T-helper 2 cell treated with Interferon-gamma antibody and Interleukin-4, amounts not matched to agents 5 μg/mL and 100 μg/mL, for 36 hours (primary cell): ENCODE data around the gene TMX2.
A peak's percentile ranks its signal among the peaks of the same experiment; 100 is the strongest.
"Not testable (repeated sequence)": the region's sequence is repeated elsewhere in the genome, so short reads cannot be mapped to it uniquely, and the experiment has no call there.

Experiments
- DNase-seq: peaks from one replicate; pipeline ENCODE4 v3.0.0; 2021; ENCODE audit warnings: low spot score
- H3K27ac Mint-ChIP-seq: one replicate; pipeline ENCODE4 v1.8.0; 2021; ENCODE audit warnings: mild to moderate bottlenecking, mixed read lengths
- H3K27me3 Mint-ChIP-seq: one replicate; pipeline ENCODE4 v1.8.0; 2021; ENCODE audit warnings: low read depth, mixed read lengths
- H3K36me3 Mint-ChIP-seq: one replicate; pipeline ENCODE4 v1.8.0; 2021; ENCODE audit warnings: low read depth, mixed read lengths
- H3K4me1 Mint-ChIP-seq: one replicate; pipeline ENCODE4 v1.8.0; 2021; ENCODE audit warnings: low read depth, mixed read lengths
- H3K4me3 Mint-ChIP-seq: one replicate; pipeline ENCODE4 v1.8.0; 2022; ENCODE audit warnings: mild to moderate bottlenecking, moderate library complexity, mixed read lengths
- H3K9me3 Mint-ChIP-seq: one replicate; pipeline ENCODE4 v1.8.0; 2021; ENCODE audit warnings: mixed read lengths

Gene TMX2, protein sequence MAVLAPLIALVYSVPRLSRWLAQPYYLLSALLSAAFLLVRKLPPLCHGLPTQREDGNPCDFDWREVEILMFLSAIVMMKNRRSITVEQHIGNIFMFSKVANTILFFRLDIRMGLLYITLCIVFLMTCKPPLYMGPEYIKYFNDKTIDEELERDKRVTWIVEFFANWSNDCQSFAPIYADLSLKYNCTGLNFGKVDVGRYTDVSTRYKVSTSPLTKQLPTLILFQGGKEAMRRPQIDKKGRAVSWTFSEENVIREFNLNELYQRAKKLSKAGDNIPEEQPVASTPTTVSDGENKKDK

DNA sequence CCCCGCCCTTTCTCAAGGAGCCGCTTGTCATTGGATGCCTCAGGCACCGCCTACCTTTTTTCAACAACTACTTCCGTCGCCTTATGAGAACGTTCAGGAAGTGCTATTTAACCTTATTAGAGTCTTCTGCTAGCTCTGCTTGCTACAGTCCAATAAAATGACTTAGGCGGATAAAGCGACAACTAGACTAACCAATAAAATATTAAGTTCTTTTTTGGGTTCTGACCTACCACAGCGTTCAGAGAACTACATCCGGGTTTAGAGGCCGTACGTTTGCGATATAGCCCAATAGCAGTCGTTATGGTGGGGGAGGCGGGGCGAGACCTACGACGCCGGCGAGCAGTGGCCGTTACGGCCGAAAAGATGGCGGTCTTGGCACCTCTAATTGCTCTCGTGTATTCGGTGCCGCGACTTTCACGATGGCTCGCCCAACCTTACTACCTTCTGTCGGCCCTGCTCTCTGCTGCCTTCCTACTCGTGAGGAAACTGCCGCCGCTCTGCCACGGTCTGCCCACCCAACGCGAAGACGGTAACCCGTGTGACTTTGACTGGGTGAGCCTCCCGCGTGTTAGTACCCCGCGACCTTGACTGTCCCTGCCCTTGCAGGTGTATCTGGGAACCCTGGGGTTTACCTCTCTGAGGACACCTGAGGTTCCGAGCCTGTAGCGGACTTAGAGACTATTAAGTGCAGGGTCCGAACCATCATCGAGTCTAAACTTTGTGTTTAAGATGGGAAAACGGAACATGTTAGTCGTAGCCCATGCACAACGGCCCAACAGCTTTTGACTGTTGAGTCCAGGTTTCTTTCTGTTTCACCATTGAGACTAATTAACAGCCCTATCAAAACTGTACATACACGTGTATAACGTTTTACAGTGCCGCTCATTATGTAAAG lies at the start of gene TMX2:
Gene TMX2, plus strand, starts transcription at position 338 of the 895 bp plus-strand sequence. Its CDS starts 26 bp downstream, at position 364.
- Mint-ChIP-seq H3K27ac (peak within 1 kb of the TSS; percentile 98), H3K9me3 (no peaks in the 10 kb centered on the region), H3K4me3 (peak within 1 kb of the TSS; percentile 98), H3K27me3 (no peaks in the 10 kb centered on the region), H3K4me1 (peaks cover 35% of the 10 kb centered on the region), H3K36me3 (peaks cover 19% of the 10 kb centered on the region)
- peak; percentile 91 for DNase-seq

DNA sequence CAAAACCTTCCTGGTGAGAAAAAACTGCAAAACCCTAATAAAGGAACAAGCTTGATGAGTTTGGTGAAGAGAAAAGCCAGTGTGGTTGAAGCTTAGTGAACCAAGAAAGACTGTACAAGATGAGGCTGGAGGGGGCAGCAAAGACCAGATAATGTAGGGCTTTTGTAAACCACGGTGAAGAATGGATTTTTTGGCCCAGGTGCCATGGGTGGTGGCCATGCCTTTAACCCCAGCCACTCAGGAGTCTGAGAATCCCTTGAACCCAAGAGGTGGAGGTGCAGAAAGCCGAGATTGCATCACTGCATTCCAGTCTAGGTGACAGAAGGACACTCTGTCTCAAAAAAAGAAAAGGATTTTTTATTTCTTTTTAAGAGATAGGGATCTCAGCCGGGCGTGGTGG lies 49.5 kb upstream of the TMX2 start:
- H3K4me3 Mint-ChIP-seq: no peak overlapping the region
- H3K9me3 Mint-ChIP-seq: no peaks in the 10 kb centered on the region
- H3K4me1 Mint-ChIP-seq: peaks cover 17% of the 10 kb centered on the region
- no peak for DNase-seq
- no peaks in the 10 kb centered on the region for H3K27me3 Mint-ChIP-seq
- H3K36me3 Mint-ChIP-seq: peaks cover 30% of the 10 kb centered on the region
- no peak overlapping the region for H3K27ac Mint-ChIP-seq

DNA sequence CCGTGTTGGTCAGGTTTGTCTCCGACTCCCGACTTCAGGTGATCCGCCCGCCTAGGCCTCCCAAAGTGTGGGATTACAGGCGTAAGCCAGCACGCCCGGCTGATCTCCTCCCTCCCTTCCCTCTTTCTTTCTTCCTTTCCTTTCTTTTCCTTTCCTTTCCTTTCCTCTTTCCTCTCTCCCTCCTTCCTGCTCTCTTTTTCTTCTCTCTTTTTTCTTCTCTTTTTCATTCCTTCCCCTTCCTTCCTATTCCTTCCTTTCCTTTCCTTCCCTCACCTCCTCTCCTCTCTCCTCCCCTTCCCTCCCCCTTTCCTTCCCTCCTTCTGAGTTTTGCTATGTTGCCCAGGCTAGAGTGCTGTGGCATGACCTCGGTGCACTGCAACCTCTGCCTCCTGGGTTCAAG lies 48.4 kb upstream of the TMX2 start:
- Mint-ChIP-seq H3K9me3 (no peaks in the 10 kb centered on the region), H3K27me3 (no peaks in the 10 kb centered on the region), H3K36me3 (peaks cover 28% of the 10 kb centered on the region), H3K4me3 (no peak overlapping the region), H3K4me1 (peaks cover 15% of the 10 kb centered on the region), H3K27ac (no peak overlapping the region)
- no peak for DNase-seq

DNA sequence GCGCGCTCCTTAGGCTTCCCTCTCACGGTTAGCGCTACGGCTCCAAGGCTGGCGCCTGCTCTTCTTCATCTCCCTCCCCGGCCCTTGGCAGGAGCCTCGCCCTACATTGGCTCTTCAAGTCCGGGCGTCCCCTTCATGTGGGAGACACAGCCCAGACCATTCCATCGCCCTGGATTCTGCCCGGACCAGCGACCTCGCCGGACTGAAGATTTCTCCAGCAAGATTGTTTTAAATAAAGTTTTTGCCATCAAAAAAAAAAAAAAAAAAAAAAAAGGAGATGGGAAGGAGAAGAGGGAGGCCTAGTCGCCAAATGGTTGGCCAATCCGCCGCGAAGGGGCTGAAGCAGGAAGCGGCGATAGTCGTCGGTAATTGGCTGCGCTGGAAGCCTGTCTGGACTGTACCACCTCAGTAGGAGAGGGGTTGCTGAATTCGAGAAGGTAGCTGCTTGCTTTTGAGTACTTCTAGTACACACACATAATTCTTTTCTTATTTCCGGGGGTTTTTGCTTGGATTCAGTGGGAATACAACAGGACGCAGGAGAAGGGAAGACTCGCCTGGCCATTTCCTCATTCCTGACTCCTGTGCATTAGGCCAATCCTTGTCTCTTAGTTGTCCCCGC lies 45.2 kb upstream of the TMX2 start:
- Mint-ChIP-seq H3K9me3 (no peaks in the 10 kb centered on the region), H3K4me3 (peak overlapping the region; percentile 89), H3K27ac (peak overlapping the region; percentile 98), H3K36me3 (peaks cover 9% of the 10 kb centered on the region), H3K27me3 (no peaks in the 10 kb centered on the region), H3K4me1 (peaks cover 18% of the 10 kb centered on the region)
- DNase-seq: peak; percentile 92

DNA sequence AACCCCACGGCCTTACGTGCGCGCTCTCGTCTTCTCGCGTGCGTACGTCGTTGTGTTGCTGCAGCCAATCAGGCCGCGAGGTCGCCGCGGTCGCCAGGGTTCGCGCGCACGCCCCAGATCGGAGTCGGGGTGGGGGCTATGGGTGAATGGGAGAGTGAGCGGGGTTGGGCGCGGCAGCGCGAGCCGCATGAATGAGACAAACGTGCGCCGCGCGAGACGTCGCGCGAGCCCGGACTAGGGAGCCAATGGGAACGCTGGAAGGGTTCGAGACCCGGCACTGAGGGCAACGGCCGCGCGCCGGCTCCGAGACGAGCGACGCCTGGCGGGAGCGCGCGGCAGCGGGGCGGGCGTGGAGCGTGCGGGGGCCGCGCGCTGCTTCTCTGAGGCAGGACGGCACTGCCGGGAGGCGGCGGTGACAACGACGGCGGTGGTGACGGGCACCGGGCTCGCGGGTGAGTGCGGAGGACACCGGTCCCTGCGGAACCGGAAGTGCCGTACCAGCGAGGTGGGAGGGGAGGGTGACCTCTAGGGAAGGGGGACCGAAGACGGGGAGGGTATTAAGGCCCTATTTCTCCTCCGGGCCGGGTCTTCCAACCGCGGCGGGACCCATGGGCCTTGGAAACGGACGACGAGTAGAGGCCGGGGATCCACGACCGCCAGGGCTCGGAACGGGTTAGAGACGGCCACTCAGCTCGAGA lies 44.5 kb upstream of the TMX2 start, which contains the start of gene ZDHHC5:
Gene ZDHHC5, plus strand, starts transcription at position 379 of the 698 bp plus-strand sequence. CDS start 4,977 bp downstream, outside the sequence.
- H3K27ac Mint-ChIP-seq: peak within 1 kb of the TSS; percentile 98
- peak within 1 kb of the TSS; percentile 89 for H3K4me3 Mint-ChIP-seq
- peaks cover 19% of the 10 kb centered on the region for H3K4me1 Mint-ChIP-seq
- no peaks in the 10 kb centered on the region for H3K27me3 Mint-ChIP-seq
- H3K36me3 Mint-ChIP-seq: peaks cover 9% of the 10 kb centered on the region
- peak; percentile 100 for DNase-seq
- no peaks in the 10 kb centered on the region for H3K9me3 Mint-ChIP-seq

DNA sequence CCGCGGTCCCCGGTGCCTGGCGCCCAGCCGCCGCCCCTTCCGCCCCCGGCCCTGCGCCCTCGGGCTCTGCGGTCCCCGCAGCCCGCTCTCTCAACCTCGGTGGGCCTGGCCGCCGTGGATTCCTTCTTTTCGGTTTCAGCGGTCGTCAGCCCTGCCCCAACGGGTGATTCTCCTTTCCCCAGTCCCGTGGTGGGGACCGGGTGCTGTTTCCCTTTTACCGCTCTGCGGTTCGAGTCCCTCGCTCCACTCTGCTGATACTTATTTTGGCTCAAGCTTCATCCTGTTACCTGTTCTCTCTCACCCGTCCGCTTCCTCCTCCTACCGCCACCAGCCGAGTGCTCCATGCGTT lies 44.0 kb upstream of the TMX2 start:
- H3K27me3 Mint-ChIP-seq: no peaks in the 10 kb centered on the region
- no peaks in the 10 kb centered on the region for H3K9me3 Mint-ChIP-seq
- peak overlapping the region; percentile 98 for H3K27ac Mint-ChIP-seq
- no peak for DNase-seq
- peaks cover 23% of the 10 kb centered on the region for H3K4me1 Mint-ChIP-seq
- peak overlapping the region; percentile 89 for H3K4me3 Mint-ChIP-seq
- H3K36me3 Mint-ChIP-seq: peaks cover 14% of the 10 kb centered on the region

DNA sequence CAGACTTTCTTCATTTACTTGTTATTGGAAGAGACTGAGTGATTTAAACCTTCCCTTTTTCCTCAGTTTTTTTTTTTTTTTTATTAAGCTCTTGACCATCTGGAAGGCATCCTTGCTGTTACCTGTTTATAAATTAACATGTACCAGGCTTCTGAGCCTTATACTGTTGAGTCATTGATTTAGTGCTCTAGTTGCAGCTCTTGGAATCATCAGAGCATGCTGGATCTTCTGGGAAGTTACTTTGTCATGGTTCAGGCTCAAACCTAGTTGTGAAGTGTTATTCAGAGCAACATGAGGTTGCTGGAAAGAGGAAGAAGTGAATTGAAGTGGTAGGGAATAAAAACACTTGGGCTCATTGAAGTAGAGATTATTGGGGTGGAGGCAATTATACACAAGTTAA lies 38.1 kb upstream of the TMX2 start:
- Mint-ChIP-seq H3K4me1 (peaks cover 35% of the 10 kb centered on the region), H3K27me3 (no peaks in the 10 kb centered on the region), H3K36me3 (peaks cover 49% of the 10 kb centered on the region), H3K4me3 (no peak overlapping the region), H3K9me3 (no peaks in the 10 kb centered on the region), H3K27ac (no peak overlapping the region)
- no peak for DNase-seq

DNA sequence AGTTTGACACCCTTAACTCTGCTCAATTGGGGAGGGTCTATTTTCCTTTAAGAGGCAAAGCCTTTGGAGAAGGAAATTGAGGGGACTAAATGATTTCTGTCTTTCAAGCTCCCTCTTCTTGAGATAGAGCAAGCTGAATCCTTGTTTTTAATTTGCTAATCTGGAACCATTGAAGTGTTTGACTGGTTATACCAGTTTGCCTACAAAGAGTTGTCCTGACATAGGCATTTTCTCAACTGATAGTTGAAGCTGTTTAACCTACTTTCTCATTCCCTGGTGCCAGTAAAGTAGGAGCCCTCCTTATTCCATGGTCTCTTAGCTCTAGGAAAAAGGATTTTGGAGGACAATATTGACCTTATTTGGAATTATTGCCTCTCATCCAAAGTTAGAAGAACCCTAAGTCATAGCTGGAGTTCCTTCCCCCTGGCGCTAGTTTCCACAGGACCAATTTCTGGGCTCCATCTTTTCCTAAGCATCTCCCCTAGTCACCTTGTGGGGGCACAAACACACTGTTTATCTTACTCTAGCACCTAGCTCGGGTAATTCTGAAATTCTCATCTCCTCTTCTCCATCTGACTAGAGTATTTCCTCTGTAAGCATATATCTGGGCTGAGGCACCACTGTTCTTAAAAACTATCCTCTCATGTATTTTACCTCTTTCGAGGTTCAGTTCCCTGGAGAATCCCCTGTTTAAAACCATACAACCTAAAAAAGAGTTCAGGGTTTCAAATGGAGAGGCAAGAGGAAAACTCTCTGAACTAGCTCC lies 37.0 kb upstream of the TMX2 start:
- Mint-ChIP-seq H3K36me3 (peaks cover 49% of the 10 kb centered on the region), H3K9me3 (no peaks in the 10 kb centered on the region), H3K27ac (no peak overlapping the region), H3K4me1 (peaks cover 41% of the 10 kb centered on the region), H3K27me3 (no peaks in the 10 kb centered on the region), H3K4me3 (no peak overlapping the region)
- DNase-seq: no peak

DNA sequence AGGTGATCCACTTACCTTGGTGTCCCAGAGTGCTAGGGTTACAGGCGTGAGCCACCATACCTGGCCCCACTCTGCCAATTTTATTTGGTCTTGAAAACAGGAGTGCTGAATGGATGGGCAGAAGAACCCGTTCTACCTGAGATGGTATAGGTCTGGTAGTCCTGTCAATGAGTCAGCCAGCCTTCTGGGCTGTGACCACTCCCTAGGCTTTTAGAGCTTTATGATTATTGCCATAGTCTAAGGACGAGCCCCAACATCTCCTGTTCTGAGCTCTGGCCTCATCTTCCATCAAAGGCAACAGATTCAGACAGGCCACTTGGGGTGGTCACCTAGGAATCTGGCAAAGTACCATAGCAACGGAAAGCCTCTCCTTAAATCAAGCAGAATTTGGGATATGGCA lies 33.0 kb upstream of the TMX2 start:
- Mint-ChIP-seq H3K36me3 (peaks cover 62% of the 10 kb centered on the region), H3K27me3 (no peaks in the 10 kb centered on the region), H3K9me3 (no peaks in the 10 kb centered on the region), H3K4me3 (no peak overlapping the region), H3K4me1 (peaks cover 41% of the 10 kb centered on the region), H3K27ac (no peak overlapping the region)
- DNase-seq: no peak

DNA sequence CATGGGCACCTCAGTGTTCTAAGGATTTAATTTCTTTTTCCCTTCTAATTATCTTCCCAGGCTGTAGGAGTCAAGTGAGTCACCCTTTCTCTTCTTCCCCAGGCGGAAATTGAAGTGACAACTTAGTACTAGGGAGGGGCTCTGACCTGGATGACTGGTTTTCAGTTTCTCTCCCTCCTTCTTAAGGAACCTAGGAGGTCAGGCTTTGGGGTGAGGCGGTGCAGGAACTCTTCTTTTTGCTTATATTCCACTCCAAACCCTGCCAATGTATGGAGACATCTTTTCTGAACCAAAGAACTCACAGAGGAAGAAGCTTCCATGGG lies 31.9 kb upstream of the TMX2 start:
- H3K9me3 Mint-ChIP-seq: no peaks in the 10 kb centered on the region
- H3K4me1 Mint-ChIP-seq: peaks cover 39% of the 10 kb centered on the region
- no peak overlapping the region for H3K4me3 Mint-ChIP-seq
- H3K27ac Mint-ChIP-seq: peak overlapping the region; percentile 3
- peaks cover 62% of the 10 kb centered on the region for H3K36me3 Mint-ChIP-seq
- no peak for DNase-seq
- H3K27me3 Mint-ChIP-seq: no peaks in the 10 kb centered on the region

DNA sequence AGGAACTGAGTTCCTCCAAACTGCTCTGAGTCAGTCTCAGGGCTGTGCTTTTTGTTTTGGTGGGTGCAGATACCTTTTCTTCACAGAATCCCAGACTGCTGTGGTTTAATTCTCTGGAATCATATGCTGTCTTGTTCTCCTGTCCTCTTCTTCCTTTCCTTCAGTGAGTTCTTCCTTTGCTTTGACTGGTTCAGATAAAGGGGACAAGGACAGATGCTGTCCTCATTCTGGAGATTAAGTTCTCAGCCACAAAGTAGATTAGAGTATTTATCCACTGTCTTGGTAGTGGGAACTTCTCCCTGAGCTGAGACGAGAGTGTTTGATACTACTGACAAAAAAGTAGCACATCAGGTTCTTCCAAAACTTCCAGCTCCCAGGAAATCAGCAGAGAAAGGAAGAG lies 31.2 kb upstream of the TMX2 start:
- H3K9me3 Mint-ChIP-seq: no peaks in the 10 kb centered on the region
- H3K4me3 Mint-ChIP-seq: no peak overlapping the region
- peaks cover 32% of the 10 kb centered on the region for H3K4me1 Mint-ChIP-seq
- H3K36me3 Mint-ChIP-seq: peaks cover 59% of the 10 kb centered on the region
- H3K27ac Mint-ChIP-seq: no peak overlapping the region
- DNase-seq: no peak
- H3K27me3 Mint-ChIP-seq: no peaks in the 10 kb centered on the region

DNA sequence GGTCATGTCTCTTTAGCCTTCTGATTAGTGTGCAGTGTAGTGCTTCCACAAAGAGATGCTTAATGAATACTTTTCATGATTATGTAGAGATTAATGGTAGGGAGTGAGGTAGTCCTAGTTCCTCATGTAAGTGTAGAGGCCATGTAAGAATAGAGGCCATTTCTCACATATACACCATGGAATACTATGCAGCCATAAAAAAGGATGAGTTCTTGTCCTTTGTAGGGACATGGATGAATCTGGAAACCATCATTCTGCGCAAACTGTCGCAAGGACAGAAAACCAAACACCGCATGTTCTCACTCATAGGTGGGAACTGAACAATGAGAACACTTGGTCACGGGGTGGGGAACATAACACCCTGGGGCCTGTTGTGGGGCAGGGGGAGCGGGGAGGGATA lies 21.9 kb upstream of the TMX2 start:
- not testable (repeated sequence) for H3K27ac Mint-ChIP-seq

DNA sequence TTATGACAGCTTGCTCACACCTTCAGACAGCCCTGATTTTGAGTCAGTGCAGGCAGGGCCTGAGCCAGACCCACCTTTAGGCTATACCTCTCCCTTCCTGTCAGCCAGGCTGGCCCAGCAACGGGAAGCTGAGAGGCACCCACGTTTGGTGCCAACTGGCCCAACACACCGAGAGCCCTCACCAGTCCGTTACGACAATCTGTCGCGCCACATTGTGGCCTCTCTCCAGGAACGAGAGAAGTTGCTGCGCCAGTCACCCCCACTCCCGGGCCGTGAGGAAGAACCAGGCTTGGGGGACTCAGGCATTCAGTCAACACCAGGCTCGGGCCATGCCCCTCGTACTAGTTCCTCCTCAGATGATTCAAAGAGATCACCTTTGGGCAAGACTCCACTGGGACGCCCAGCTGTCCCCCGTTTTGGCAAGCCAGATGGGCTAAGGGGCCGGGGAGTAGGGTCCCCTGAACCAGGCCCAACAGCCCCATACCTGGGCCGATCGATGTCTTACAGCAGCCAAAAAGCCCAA lies 13.5 kb upstream of the TMX2 start:
- no peaks in the 10 kb centered on the region for H3K4me1 Mint-ChIP-seq
- H3K27ac Mint-ChIP-seq: no peak overlapping the region
- no peak for DNase-seq
- no peak overlapping the region for H3K4me3 Mint-ChIP-seq
- peaks cover 50% of the 10 kb centered on the region for H3K36me3 Mint-ChIP-seq
- H3K27me3 Mint-ChIP-seq: no peaks in the 10 kb centered on the region
- no peaks in the 10 kb centered on the region for H3K9me3 Mint-ChIP-seq

More for the DNA sequence above, 21.9 kb upstream of the TMX2 start:
- H3K4me3 Mint-ChIP-seq, H3K4me1 Mint-ChIP-seq, DNase-seq, H3K9me3 Mint-ChIP-seq, H3K27me3 Mint-ChIP-seq: not testable (repeated sequence)
- H3K36me3 Mint-ChIP-seq: peaks cover 51% of the 10 kb centered on the region
